NCI-H1048 (cell line): ENCODE measurements around the gene SAG.
"Not testable (repeated sequence)": the region's sequence is repeated elsewhere in the genome, so short reads cannot be mapped to it uniquely, and the experiment has no call there.

Source experiments
- DNase-seq: peaks from one replicate; lab custom pipeline; 2025; lab: John Stamatoyannopoulos, UW

Gene SAG

DNA sequence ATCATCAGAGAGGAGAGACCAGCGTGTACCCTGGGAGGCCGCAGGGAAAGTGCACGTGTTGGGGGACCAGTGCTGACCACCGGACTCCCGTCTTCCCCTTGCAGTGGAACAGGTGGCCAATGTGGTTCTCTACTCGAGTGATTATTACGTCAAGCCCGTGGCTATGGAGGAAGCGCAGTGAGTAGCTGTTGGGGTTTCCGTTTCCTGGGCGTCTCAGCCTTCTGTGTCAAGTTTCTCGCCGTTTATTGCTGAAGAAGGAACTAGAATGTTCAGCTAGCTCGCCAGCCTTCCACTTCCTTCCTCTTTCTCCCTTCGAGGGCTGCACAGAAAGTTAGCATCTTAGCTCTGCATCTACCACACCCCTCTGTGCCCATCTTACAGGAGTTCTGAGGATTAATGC lies 23.9 kb downstream of the SAG start:
- DNase-seq, result no peak

DNA sequence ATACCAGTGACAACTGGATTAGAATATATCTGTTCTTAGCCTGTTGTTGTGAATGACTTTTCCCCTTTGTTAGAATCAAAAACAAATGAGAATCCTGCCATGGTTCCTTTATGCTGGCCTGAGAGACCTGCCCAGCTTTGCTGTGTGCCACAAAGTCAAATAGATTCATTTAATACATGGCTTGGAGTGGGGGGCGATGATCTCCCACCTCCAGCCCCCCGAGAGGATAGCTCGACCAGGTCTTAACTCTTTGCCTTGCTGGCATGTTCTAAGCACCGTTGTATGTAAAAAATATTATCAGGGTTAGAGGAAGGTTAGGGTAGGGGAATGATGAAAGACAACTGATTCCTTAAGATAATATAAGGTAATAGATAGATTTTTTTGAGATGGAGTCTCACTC lies 24.5 kb downstream of the SAG start:
- no peak for DNase-seq

DNA sequence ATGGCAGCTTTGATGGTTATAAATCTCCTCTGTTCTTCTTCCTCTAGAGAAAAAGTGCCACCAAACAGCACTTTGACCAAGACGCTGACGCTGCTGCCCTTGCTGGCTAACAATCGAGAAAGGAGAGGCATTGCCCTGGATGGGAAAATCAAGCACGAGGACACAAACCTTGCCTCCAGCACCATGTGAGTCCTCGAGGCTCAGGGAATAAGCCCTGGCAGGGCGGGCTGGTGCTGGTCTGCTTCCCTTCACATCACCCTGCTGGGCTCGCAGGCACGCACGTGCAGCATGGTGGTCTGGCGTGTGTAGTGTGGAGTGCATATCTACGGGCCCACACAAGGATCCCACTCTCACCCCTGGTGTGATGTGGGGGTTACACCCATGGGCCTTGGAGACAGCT lies 27.3 kb downstream of the SAG start:
- no peak for DNase-seq

DNA sequence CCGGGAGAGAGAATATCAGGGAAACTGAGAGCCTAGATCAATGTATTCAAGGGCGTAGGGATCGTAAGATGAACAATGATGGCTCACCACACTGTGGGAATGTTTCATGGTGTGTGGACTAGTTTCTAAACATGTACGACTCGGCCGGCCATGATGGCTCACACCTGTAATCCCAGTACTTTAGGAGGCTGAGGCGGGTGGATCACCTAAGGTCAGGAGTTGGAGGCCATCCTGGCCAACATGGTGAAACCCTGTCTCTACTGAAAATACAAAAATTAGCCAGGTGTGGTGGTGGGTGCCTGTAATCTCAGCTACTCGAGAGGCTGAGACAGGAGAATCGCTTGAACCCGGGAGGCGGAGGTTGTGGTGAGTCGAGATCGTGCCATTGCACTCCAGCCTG lies 28.5 kb downstream of the SAG start:
- not testable (repeated sequence) for DNase-seq

DNA sequence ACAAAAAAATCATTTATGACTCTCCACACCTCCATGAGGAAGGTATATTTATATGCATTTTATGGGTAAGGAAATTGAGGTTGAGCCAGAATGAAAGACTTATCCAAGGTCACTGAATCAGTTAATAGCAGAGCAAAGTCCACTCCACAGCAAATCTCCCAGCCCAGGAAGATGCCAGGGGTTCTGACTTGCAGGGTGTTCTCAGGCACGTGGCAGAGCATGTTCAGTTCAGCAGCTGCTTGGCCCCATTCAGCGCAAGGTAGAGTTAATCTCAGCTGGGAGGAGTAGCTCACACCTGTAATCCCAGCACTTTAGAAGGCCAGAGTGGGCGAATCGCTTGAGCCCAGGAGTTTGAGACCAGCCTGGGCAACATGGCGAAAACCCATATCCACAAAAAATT lies 28.9 kb downstream of the SAG start:
- DNase-seq, result no peak

DNA sequence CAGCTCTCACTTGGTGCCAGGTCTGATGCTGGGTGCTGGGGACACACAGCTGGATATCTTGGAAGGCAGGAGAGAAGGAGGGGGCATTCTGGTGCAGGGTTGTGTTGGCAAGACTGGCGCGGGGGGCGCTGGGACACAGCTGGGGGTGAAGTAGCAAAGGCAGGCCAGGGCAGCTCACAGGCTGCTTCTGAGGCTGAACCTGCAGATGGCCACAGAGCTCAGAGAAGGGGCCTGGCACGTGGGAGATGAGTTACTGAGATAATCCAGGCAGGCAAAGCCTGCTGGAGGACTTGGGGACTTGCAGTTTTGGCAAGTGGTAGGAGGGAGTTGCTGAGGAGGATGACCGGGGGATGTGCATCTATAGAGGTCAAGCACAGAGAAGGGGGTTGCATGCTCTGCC lies 30.4 kb downstream of the SAG start:
- DNase-seq, result no peak

DNA sequence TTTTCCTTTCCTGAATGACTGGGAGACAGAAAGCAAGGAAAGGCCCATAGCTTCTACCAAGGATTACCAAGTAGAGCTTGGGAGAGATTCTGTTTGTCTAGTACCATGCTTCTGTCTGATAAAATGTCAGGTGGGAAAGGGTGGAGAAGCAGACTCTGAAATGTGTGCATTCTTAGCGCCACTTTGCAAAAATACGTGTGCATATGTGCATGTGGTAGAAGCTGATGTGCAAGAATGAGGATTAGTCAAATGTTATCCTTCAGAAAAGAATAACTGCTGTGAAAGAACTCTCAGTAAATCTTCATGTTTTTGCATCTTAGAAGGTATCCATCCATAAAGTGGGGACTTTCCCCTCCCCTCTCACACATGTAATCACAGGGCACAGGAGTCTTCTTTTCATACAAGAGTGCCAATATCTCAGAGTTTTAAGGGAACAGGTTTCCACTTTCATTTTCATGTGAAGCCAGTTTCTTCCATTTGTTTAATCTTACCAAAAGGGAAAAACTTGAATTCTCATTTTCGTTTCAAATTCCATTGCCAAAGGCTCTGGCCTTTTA lies 31.3 kb downstream of the SAG start:
- no peak for DNase-seq

DNA sequence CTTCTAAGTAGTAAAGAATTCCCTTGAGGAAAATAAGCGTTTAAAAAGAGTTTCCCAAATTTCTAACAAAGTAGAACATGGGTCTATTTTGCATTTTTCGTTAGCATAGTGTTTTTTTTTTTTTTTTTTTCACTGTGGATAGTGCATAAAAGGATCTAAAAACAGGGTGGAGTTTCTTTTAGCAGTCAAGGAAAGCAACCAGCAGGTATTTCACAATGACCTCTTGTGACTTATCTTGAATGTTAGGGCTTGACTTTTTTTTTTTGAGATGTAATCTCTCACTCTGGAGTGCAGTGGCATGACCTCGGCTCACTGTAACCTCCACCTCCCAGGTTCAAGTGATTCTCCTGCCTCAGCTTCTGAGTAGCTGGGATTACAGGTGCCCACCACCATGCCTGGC lies 31.8 kb downstream of the SAG start:
- no peak for DNase-seq

DNA sequence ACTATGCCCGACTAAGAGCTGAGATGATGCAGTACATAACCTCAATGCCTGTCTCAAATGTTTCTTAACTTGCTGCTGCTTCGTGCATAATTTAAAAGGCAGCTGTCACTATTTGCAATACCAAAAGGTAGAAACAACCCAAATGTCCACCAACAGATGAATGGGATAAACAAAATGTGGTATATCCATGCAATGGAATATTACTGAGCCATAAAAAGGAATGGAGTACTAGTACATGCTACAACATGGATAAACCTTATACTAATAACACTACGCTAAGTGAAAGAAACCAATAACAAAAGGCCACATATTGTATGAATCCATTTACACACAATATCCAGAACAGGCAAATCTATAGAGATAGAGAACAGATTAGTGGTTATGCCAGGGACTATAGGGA lies 33.7 kb downstream of the SAG start:
- DNase-seq, result no peak

DNA sequence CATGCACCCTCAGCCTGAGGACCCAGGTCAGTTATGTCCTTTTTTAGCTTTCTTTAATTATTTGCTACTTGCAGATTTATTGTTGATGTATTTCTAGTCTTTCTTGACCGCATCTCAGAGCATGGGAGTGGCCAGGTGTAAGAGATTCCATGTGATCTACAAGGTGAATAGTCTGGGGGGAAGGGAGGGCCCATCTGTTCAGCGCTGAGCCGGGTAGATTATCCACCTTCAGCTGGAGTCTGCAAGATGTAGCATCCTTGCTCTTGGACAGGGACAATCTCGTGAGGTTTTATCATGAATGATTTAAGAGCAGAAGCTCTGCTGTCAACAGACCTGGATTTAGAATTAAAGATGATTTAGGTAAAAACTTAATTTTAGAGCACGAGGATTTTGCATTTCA lies 34.7 kb downstream of the SAG start:
- no peak for DNase-seq

DNA sequence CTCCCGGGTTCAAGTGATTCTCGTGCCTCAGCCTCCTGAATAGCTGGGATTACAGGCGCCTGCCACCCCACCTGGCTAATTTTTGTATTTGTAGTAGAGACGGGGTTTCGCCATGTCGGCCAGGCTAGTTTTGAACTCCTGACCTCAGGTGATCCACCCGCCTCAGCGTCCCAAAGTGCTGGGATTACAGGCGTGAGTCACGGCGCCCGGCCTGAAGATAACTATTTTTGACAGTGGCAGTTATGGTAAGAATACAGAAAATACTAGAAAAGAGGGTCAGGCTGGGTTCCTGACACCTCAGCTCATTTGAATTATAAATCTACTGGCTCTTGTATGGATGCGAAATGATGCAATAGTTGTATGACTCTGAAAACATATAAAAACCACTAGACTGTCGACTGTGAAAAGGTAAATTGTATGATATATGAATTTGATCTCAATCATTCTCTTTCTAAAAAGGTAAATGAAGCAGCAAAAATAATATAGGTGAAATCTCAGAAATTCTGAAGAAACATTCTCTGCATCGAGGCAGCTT lies 35.6 kb downstream of the SAG start:
- DNase-seq, result no peak

DNA sequence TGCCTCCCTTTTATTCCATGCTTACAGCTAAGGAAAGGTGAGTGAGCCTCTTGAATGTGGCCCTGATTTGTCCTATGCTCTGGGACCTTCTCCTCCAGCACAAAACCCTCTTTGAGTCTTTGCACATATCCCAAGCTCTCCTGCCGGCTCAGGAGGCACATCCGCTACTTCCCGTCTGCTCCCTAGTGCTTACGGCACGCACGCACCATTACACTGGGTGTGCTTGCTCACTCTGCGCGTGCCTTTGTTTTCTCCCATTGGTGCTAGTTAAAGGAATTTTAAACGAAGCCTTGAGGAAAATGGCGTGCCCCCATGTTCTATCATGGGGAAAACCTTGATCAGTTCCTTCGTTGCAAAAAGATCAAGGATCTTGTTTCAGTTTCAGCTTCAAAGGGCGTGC lies 38.8 kb downstream of the SAG start:
- no peak for DNase-seq

DNA sequence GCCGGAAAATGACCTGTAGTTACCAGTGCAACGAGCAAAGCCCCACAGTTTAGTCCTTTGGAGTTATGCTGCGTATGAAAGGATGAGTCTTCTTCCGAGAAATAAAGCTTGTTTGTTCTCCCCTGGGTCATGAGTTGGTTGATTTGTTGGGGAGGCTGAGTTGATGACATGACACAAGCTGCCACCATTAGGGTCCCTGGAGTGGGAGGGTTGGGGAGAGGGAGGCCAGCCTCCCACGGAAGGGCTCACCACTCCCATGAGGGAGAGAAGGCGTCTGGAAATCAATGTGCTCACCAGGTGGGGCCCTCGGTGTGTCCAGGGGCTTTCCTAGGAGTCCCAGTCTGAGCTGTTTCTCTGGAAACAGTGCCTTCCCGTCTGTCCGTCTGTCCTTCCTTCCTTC lies 39.3 kb downstream of the SAG start:
- no peak for DNase-seq

DNA sequence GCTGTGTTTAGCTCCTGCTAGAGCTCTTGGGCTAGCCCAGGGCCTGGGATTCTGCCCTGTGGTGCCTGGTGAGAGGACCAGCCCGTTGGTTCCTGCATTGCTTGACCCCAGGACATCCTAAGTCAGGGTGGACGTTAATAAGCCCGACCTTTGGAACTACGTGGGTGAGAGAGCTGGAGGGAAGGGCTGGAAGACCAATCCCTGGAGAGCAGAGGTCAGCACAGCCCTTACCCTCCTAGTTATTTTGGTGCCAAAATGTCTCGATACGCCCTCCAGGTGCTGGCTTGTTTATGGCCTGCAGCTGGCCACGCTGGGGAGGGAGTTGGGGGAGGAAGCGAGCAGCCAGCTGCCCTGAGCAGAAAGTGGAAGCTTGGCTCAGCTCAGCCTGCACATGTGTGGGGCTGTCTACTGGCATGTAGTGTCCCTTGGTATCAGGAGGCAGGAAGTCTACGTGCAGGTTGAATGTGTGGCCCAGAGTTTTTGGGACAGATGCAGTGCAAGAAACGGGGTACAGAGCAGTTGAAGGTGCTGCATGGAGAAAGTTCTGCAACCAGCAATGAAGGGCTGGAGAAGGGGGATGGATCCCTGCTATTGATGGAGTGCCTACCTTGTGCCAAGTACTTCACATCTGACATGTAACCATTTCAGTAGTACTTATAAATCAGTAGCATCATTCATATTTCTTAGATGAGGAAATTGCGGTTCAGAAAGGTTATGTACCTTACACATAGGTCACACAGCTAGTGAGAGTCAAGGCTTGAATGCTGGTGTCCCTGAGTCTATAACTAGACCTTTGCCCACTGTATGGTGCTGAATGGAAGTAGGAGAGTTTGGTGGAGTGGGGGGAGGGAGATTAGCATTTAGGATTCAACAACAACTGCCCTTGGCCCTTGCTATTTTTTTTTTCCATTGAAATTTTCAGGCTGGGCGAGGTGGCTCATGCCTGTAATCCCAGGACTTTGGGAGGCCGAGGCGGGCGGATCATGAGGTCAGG lies 41.7 kb downstream of the SAG start:
- no peak for DNase-seq

DNA sequence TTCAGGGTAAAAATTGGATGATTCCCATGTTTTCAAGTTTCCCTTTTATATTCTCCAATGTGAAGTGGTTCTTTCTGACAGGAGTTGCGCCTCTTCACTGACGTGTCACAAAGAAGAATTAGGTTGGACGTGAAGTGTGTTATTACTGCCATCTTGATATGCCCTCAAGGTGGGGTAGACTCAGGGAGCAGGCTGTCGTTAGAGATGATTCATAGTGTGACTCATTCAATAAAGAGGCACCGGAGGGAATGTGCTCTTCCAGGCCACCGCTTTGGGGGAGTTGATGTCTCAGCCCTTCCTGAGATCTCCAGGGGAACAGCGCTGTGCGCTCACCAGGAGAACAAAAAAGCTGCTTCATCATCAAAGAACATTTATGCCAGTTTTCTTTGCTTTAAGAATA lies 43.1 kb downstream of the SAG start:
- no peak for DNase-seq

DNA sequence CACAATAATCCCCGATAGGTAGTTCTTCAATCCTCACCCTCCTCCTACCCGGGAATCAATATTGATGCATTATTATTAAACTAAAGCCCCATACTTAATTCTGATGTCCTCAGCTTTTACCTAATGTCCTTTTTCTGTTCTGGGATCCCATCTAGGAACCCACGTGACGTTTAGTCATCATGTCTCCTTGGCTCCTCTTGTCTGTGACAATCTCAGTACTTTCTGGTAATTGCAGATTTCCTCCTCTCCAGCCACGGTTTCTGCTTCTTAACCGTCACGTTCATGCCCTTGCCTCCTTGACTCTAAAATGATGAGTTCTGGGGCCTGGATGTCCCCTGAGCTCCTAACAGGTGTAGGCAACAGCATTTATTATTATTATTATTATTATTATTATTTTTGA lies 43.8 kb downstream of the SAG start:
- no peak for DNase-seq

DNA sequence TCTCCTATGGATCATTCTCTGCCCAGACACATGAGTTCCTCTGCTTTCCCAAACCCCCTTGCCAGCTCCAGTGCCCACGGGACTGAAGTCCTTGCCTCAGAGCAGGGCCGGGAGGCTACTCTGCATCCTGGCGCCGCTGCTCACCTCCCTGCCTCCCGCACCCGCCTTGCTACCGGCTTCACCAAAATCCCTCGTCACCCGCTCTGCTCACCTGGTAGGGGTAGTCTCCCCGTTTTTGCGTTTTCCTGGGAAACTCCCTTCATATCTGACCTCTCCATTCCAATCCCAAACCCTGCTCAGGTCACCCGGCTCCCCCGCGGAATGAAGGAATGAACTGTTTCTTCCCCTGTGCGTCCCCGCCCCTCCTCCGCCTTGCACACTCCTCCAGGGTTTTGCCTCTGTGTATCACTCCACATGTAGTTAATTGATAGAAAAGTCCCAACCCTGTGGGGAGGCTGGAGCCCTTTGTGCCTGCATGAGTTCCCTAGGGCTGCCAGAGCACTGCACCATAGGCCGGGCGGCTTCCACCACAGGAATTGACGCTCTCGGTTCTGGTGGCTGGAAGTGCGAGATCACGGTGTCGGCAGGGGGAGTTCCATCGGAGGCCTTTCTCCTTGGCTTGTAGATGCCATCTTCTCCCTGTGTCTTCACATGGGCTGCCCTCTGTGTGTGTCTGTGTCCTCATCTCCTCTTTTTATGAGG lies 44.7 kb downstream of the SAG start:
- DNase-seq, result no peak

DNA sequence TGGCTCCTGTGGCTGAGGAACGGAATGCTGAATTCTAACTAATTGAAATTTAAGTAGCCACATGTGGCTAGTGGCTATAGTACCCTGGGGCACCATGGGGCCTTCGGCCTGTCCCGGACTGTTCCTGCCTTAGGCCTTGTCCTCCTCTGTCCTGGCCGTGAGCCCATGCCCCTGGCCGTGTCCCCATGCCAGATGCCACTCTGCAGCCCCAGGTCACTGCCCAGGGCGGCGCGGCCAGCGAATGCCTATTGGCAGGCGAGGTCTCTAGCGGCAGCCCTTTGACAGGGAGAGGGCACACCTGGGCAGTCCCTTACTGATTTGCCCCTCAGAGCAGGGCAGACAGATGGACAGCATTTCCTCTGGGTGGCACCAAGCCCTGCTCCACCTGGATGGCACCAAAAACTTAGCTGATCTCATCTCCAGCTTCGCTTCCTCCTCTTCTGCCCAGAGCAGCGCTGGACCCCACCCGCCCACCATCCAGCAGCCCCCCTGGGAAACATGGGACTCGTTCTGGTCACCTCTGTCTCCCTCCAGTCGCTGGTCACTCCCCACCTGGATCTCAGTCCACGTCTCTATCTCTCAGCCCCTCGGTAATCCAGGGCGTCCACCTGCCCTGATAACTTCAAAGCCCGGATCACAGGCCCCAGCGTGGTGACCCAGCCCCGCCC lies 45.6 kb downstream of the SAG start:
- no peak for DNase-seq

DNA sequence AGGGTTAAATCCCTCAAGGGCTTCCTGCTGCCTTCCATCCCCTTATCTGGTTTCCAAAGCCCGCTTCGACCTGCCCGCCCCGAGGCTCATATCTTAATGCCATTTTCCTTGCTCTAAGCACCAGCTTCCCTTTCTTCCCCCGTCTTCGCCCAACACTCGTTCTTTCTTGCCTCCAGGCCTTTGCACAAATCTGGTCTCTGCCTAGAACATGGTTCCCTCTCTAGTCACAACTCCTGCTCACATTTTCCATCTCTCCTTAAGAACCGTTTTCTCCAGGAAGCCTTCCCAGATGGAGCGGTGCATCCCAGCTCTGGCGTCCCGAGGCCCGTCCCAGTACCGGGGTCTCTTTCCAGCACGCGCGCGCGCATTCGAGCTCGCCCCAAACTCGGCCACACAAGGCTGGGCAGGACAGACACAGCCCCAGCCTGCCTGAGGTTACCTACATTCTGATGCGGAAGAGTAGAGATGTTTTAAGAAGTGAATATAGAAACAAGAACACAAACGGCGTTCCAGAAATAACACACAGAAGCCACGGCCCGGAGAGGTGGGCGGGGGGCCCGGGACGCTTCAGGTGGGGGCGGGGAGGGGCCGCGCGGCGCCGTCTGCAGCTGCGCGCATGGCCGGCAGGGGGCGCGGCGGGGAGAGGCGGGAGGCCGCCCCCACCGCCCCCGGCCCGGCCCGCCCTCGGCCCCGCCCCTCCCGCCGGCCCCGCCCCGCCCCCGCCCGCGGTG lies 46.3 kb downstream of the SAG start, which contains the start of gene DGKD:
TSS of gene DGKD (plus strand) at position 726 of the 731 bp plus-strand sequence. CDS start 25 bp downstream, outside the sequence.
- peak; percentile 43 for DNase-seq

DNA sequence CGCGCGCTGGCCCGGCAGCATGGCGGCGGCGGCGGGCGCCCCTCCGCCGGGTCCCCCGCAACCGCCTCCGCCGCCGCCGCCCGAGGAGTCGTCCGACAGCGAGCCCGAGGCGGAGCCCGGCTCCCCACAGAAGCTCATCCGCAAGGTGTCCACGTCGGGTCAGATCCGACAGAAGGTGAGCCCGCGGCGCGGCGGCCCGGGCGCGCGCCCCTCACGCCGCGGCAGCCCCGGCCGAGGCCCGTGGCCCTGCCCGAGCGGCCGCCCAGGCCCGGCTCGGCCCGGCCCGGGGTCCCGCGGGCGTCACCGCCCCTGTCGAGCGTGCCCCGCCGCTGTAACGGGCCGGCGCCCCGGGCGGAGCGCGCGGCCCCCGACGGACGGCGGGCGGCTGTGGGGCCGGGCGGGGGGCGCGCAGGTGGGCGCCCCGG lies 46.9 kb downstream of the SAG start:
- DNase-seq, result no peak

DNA sequence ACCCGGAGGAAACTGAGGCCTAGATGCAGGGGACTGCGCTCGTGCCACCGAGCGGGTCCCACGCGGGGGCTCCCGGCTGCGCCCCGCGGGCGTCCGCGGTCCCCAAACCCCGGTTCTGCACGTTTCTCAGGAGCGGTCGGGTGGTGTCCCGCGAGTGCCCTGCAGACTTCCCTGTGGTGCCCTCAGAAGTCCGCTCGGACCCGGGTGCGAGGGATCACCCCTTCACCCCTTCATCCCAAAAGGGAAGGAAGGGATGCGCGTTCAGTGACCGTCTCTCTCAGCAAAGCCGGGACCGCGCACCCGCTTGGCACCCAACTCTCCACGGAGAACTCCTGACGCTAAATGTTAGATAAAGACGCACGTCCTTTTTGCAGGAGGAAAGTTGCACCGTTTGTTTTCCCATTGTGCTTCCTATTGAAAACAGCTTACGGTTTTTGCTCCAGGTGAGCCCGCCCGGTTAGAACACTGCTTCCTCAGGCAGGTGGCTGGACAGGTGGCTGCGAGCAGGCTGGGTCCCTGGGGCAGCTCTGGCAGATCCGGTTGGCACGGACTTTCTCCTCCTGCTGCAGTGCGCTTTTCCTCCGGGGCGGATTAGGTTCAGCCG lies 47.5 kb downstream of the SAG start:
- no peak for DNase-seq
